22Rv1 (cell line): ENCODE results near the gene CUX1.

Experiments used
- ZFX ChIP-seq: fragments of 450-650 bp; IDR thresholded peaks from 2 replicates; pipeline ENCODE4 v1.6.1; 2017; ENCODE audit warnings: antibody characterized with exemption, borderline replicate concordance
- TF ChIP-seq, protein P1 (sequence below): fragments of 450-650 bp; IDR thresholded peaks from 2 replicates; pipeline ENCODE4 v1.5.1; 2017; ENCODE audit warnings: mild to moderate bottlenecking

DNA sequence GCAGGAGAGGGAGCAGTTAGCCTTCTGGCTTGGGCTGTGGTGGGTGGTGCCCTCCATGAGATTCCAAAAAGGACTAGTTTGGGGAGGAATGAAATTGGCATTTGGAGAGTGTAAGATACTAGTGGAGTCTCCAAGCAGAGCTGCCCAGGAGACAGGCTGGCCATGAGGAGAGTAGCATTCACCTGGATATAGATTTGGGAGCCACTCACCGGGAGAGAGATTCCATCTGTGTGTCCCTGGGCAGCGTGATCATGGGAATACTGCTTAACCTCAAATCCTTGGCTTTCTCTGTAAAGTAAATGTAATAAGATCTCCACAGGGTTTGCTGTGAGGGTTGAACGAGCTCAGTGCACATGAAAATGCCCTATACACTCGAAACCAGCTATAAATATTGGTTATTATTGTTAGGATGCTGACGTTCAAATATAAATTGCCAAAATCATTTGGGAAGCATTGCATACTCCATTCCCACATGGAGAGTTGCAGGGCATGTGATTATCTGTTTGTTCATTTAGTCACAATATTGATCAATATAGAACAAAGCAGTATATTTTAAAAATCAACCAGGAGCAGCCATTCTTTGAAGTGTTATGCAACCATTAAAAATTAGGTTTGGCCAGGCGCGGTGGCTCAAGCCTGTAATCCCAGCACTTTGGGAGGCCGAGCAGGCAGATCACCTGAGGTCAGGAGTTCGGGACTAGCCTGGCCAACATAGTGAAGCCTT, 143.7 kb downstream of the CUX1 start:
- TF ChIP-seq, protein P1, sequence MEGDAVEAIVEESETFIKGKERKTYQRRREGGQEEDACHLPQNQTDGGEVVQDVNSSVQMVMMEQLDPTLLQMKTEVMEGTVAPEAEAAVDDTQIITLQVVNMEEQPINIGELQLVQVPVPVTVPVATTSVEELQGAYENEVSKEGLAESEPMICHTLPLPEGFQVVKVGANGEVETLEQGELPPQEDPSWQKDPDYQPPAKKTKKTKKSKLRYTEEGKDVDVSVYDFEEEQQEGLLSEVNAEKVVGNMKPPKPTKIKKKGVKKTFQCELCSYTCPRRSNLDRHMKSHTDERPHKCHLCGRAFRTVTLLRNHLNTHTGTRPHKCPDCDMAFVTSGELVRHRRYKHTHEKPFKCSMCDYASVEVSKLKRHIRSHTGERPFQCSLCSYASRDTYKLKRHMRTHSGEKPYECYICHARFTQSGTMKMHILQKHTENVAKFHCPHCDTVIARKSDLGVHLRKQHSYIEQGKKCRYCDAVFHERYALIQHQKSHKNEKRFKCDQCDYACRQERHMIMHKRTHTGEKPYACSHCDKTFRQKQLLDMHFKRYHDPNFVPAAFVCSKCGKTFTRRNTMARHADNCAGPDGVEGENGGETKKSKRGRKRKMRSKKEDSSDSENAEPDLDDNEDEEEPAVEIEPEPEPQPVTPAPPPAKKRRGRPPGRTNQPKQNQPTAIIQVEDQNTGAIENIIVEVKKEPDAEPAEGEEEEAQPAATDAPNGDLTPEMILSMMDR: no peak
- TF ChIP-seq ZFX: no peak
